Naive thymus-derived CD8-positive, alpha-beta T cell (primary cell): Measurements from ENCODE around the gene MAPK7. TPM values are rescaled to one million over a fixed set of nuclear protein-coding genes. Genes with fewer than 3 reads are reported as not detected.
"Not testable (repeated sequence)": the region's sequence is repeated elsewhere in the genome, so short reads cannot be mapped to it uniquely, and the experiment has no call there.

Experiments
- ATAC-seq, 2 donors: fragments of 150-1000 bp; cut with Tn5 transposase in 1 of 2; sonication (Bioruptor Pico), chemical (Tn5 transposase) in 1 of 2; 1 replicate in 1 of 2; 2 replicates in 1 of 2; pipeline ENCODE4 v1.10.0; 2021; ENCODE audit warnings: mild to moderate bottlenecking in 2 of 2, moderate library complexity in 2 of 2
- POLR2A ChIA-PET: fragments of 350-600 bp; sonication (Branson Sonifier 250); formaldehyde crosslinking; loops from one replicate; lab custom pipeline; 2021; ENCODE audit warnings: antibody characterized with exemption; lab: Charles Lee
- DNase-seq, 10 donors: peaks; one replicate each; pipeline versions ENCODE4 v3.0.0 to v3.0.0-alpha.2; 2020 to 2022
- H3K27ac Mint-ChIP-seq, 10 donors: one replicate each; pipeline ENCODE4 v1.8.0; 2020 to 2022; ENCODE audit warnings: mild to moderate bottlenecking in 10 of 10, mixed read lengths in 10 of 10, moderate library complexity in 4 of 10, inconsistent platforms in 1 of 10
- H3K27me3 Mint-ChIP-seq, 5 donors: one replicate each; pipeline ENCODE4 v1.8.0; 2021 to 2022; ENCODE audit warnings: mixed read lengths in 5 of 5
- H3K36me3 Mint-ChIP-seq, 3 donors: one replicate each; pipeline ENCODE4 v1.8.0; 2020 to 2022; ENCODE audit warnings: mixed read lengths in 3 of 3, mild to moderate bottlenecking in 2 of 3, inconsistent platforms in 1 of 3
- H3K4me1 Mint-ChIP-seq, 4 donors: one replicate each; pipeline ENCODE4 v1.8.0; 2021 to 2022; ENCODE audit warnings: mixed read lengths in 4 of 4
- H3K4me3 Mint-ChIP-seq, 10 donors: one replicate each; pipeline ENCODE4 v1.8.0; 2020 to 2022; ENCODE audit warnings: mild to moderate bottlenecking in 10 of 10, mixed read lengths in 10 of 10, moderate library complexity in 6 of 10, inconsistent platforms in 1 of 10
- H3K9me3 Mint-ChIP-seq, 9 donors: one replicate each; pipeline ENCODE4 v1.8.0; 2020 to 2022; ENCODE audit warnings: mixed read lengths in 9 of 9, mild to moderate bottlenecking in 3 of 9, inconsistent platforms in 1 of 9, moderate library complexity in 1 of 9
- polyA plus RNA-seq, 3 donors: library from polyadenylated mRNA; unstranded; fragments of 300-500 nt; fragmentation: Illumina TruSeq; gene quantifications; one replicate each; pipeline ENCODE4 v1.2.3, GENCODE V29; 2021
- total RNA-seq, 8 experiments: library from RNA in 2 of 8; stranded (reverse) in 2 of 8; gene quantifications; one replicate each; pipeline ENCODE4 v1.2.3 and lab custom pipeline; 2021 to 2026

Gene MAPK7
- total and polyA plus RNA-seq, 5 experiments from 2014 or later = 2.9 to 22.2 (median 7.7) TPM

DNA sequence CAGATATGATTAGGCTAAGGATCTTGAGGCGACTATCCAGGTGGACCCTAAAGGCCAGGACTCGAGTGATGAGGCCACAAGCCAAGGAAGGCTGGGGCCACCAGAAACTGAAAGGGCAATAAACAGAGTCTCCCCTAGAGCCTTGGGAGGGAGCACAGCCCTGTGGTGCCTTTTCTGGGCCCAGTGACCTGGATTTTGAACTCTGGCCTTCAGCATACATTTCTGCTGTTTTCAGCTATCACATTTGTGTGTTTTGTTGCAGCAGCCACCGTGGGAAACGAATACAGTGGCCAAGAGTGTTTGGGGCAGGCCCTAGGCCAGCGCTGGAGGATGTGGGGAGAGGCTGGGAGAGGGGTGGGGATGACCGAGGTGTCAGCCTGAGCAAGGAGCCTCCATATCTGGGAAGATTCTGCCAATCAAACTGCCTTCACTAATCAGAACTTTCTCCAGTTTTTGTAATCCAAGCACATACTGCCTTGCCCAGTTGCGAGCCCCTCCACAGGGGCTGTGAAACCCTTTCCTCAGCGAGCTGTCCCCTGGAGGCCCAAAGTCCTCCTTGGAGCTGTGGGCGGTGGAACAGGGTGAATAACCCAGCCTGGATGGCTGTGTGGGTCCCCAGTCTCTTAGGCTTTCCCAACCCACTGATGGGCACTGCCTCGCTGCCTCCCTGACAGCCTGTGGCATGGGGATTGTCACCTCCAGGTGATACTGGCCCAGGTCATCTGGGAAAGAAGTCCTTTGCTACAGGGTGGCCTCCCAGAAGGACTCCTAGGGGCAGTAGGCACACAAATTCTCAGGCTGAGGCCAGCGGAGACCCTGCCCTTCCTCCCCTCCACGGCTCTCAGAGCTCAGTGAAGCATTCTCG lies 32.6 kb upstream of the MAPK7 start:
- Mint-ChIP-seq H3K27me3 (peaks cover 13 to 25% (median 15%) of the 10 kb centered on the region in 5 donors), H3K27ac (no peak overlapping the region), H3K4me3 (no peak overlapping the region), H3K36me3 (no peaks in the 10 kb centered on the region), H3K9me3 (no peaks in the 10 kb centered on the region), H3K4me1 (no peaks in the 10 kb centered on the region)
- DNase-seq (peak in 1 of 10 donors; percentile 15), ATAC-seq (no peak)
- POLR2A ChIA-PET = no interaction called here

DNA sequence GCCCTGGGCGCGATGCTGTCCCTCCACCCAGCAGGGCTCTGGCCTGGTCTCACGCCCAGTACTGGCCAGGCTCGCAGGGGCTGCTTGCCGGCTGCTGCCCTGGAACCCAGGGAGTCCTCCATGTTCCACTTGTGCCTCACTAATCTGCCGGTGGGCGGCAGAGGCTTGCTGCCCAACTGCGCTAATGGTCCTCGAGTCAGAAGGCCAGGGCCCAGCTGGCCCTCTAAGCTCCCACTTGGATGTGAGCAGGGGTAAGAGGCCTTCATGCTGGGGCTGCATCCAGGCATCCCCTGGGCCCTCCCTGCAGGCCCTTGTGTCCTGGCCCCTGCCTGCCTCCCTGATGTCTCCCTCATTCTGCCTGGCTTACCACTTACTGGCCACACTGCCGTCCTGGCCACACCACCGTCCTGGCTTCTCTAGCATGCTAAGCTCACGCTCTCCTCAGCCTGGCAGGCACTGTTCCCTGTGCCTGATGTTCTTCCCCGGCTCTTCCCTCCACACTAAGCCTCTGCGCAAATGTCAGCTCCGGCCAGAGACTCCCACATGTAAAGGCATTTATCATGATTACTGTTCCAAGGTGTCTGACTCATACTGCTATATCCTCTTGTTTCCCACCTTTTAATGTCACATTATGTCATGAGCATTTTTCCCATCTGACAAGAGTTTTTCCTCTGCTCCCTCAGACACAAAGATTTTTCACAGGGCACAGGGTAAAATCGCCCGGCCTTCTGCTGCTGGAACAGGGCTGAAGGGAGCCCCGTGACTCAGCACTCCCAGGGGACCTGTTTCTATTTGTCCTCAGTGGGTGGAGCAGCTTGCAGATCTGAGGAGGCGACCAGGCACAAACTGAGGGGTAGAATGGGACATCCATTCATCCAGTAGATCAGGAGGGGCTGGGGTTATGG lies 31.7 kb upstream of the MAPK7 start:
- peaks cover 6 to 16% (median 10%) of the 10 kb centered on the region in 5 donors for H3K27me3 Mint-ChIP-seq
- H3K9me3 Mint-ChIP-seq = no peaks in the 10 kb centered on the region
- no peak overlapping the region for H3K27ac Mint-ChIP-seq
- no peaks in the 10 kb centered on the region for H3K36me3 Mint-ChIP-seq
- POLR2A ChIA-PET = no interaction called here
- H3K4me1 Mint-ChIP-seq = no peaks in the 10 kb centered on the region
- no peak overlapping the region for H3K4me3 Mint-ChIP-seq
- ATAC-seq (no peak), DNase-seq (peak in 1 of 10 donors; percentile 23)

DNA sequence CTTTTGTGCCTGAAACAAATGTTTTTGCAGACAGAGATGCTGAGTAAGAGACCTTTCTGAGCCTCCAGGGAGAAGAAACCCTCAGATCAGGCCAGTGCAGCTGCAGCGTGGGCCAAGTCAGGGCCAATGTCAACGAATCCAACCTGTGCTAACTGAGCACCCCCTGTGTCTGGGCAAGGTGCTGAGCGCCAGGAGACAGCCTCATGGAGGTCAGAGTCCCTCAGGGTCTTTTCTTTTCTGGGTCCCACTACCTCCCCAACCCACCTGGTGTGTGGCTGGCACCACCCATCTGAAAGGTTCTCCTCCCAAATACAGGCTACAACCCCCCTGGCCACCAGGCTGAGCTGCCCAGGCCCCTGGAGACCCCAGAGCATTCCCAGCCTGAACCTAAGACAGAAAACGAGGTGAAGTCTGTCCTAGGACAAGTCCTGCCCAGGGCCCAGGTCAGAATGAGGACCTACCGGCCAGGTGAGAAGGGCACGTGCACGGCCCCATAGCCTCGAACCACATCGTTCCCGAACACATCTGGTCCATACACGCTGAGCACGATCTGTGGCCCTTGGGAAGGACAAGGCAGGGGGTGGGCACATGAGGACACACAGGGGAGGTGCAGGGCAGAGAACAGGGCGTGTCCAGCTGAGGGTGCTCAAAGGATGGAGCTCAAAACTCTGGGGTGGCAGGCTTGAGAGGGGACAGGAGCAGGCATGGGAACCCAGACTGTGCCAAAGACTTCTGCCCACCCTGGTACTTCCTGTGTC lies 30.8 kb upstream of the MAPK7 start:
- peak in 2 of 10 donors; percentile 9 to 57 for DNase-seq
- Mint-ChIP-seq H3K4me1 (no peaks in the 10 kb centered on the region), H3K27me3 (peaks cover 0 to 9% (median 4%) of the 10 kb centered on the region in 5 donors), H3K9me3 (no peaks in the 10 kb centered on the region), H3K36me3 (no peaks in the 10 kb centered on the region), H3K27ac (no peak overlapping the region), H3K4me3 (no peak overlapping the region)
- POLR2A ChIA-PET = no interaction called here
- ATAC-seq = no peak

DNA sequence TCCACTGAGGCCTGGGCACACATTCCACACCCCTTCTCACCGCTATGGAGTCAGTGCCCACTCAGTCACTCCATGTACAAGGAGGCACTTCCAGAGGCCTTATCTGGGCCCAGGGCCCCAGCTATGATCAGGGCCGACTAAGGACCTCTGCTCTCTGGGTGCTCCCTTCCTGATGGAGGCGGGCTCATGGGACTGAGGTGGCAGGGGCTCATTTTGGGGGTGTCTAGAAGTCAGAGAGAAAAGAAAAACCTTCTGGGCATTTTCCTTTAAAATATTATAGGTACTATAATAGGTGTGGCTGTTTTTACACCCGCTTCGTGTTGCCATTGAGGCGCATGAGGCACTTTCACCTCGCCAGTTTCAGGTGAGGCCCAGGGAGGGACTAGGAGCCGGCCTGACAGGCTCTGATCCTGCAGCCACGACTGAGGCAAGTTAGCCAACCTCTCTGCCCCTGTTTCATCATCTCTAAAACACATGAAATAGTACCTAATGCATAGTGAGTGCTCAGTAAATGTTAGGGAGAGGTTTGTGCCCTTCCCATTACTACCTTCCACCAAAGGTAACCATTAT lies 30.1 kb upstream of the MAPK7 start:
- Mint-ChIP-seq H3K9me3 (no peaks in the 10 kb centered on the region), H3K36me3 (no peaks in the 10 kb centered on the region), H3K4me1 (no peaks in the 10 kb centered on the region), H3K4me3 (no peak overlapping the region), H3K27me3 (peaks cover 0 to 9% (median under 1%) of the 10 kb centered on the region in 5 donors), H3K27ac (no peak overlapping the region)
- POLR2A ChIA-PET = no interaction called here
- DNase-seq (no peak), ATAC-seq (no peak)

DNA sequence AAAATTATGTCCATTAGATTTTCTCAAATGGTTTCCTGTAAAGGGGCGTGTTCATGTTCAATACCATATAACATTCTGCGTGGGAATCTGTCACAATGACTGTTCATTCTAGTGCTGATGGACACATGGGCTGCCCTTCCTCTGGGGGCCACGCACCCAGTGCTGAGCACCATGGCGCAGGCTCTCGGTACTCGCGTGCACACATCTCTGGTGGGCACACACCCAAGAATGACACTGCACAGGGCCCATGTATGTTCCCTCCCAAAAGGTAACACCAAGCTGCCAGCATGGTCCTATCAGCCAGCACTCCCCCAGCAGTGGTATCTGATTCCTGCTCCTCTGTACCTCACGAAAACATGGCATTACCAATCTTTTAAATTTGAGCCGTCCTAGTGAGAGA lies 29.5 kb upstream of the MAPK7 start:
- Mint-ChIP-seq H3K27me3 (peaks cover 0 to 9% (median under 1%) of the 10 kb centered on the region in 5 donors), H3K36me3 (no peaks in the 10 kb centered on the region), H3K9me3 (no peaks in the 10 kb centered on the region), H3K27ac (no peak overlapping the region), H3K4me3 (no peak overlapping the region), H3K4me1 (no peaks in the 10 kb centered on the region)
- DNase-seq = peak in 1 of 10 donors; percentile 45
- POLR2A ChIA-PET = interaction anchor here (0.7 kb wide), 1 partner anchor 63 kb away, joined by 3 read pairs; no protein-coding TSS in a partner anchor
- no peak for ATAC-seq

DNA sequence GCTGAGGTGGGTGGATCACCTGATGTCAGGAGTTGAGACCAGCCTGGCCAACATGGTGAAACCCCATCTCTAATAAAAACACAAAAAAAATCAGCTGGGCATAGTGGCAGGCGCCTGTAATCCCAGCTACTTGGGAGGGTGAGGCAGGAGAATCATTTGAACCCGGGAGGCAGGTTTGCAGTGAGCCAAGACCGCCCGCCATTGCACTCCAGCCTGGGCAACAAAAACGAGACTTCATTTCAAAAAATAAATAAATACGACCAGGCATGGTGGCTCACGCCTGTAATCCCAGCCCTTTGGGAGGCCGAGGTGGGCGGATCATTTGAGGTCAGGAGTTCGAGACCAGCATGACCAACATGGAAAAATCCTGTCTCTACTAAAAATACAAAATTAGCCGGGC lies 24.9 kb upstream of the MAPK7 start:
- H3K4me1 Mint-ChIP-seq, ATAC-seq, H3K4me3 Mint-ChIP-seq, H3K27ac Mint-ChIP-seq, DNase-seq, POLR2A ChIA-PET, H3K36me3 Mint-ChIP-seq, H3K9me3 Mint-ChIP-seq: not testable (repeated sequence)
- H3K27me3 Mint-ChIP-seq = peaks cover 9 to 30% (median 22%) of the 10 kb centered on the region in 5 donors

DNA sequence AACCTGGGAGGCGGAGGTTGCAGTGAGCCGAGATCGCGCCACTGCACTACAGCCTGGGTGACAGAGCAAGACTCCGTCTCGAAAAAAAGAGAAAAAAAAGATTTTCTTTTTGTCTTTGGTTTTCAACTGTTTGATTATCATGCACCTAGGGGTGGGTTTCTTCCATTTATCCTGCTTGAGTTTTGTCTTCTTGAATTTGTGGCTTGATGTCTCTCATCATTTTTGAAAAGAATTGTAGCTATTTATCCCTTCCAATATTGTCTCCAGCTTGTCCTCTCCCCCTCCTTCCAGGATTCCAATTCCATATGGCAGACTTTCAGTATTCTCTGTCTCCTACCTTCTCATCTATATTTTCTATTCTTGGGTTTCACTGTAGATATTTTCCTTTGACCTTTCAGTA lies 23.6 kb upstream of the MAPK7 start:
- H3K9me3 Mint-ChIP-seq = no peaks in the 10 kb centered on the region
- no peak for ATAC-seq
- H3K4me3 Mint-ChIP-seq = no peak overlapping the region
- no peaks in the 10 kb centered on the region for H3K4me1 Mint-ChIP-seq
- no peak overlapping the region for H3K27ac Mint-ChIP-seq
- POLR2A ChIA-PET = no interaction called here
- peaks cover 14 to 44% (median 28%) of the 10 kb centered on the region in 5 donors for H3K27me3 Mint-ChIP-seq
- no peak for DNase-seq
- H3K36me3 Mint-ChIP-seq = peaks cover 0 to 2% (median 0%) of the 10 kb centered on the region in 3 donors

DNA sequence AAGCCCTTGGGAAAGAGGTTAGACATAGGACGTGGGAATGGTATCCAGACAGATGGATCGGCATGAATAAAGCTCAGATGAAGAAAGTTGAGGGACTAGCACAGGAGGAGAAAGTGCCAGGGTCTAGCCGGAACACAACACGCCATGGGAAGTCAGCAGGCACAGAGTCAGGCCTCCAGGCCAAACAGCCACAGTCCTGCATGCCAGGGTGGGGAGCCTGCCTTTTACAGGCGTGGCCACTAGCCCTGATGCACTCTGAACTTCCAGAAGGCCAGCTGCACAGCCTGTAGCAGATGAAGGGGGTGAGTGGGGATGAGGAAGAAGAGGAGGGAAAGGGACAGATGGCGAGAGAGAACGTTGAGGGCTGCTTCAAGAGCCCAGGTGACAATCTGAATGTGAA lies 20.9 kb upstream of the MAPK7 start:
- H3K4me1 Mint-ChIP-seq = peaks cover 0 to 7% (median 5%) of the 10 kb centered on the region in 4 donors
- ATAC-seq (no peak), DNase-seq (peak in 1 of 10 donors; percentile 31)
- POLR2A ChIA-PET = interaction anchor here (1.0 kb wide), 1 partner anchor 16 kb away, joined by 3 read pairs; no protein-coding TSS in a partner anchor
- H3K36me3 Mint-ChIP-seq = peaks cover 0 to 2% (median 0%) of the 10 kb centered on the region in 3 donors
- peaks cover 15 to 62% (median 34%) of the 10 kb centered on the region in 5 donors for H3K27me3 Mint-ChIP-seq
- H3K4me3 Mint-ChIP-seq = peak overlapping the region in 1 of 10 donors; percentile 66
- no peak overlapping the region for H3K27ac Mint-ChIP-seq
- H3K9me3 Mint-ChIP-seq = no peaks in the 10 kb centered on the region

DNA sequence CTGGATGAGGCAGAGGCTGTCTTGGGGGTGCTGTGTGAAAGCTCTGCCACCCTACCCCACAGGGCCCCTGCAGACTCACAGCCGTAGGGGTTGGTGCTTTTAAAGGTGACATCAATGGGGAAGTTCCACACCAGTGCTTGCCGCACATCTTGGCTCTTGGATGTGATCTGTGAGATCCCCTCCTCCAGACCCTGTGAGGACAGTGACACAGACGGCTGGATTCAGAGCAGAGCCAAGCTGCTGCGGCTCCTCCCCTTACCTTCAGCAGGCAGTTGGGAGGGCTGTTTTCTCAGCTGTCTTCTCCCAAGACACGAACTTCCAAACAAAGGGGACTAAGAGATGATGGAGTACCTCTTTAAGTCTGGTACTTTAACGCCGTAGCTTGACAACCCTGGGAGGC lies 20.5 kb upstream of the MAPK7 start:
- ATAC-seq (no peak), DNase-seq (peak in 1 of 10 donors; percentile 14)
- POLR2A ChIA-PET = interaction anchor here (1.0 kb wide), 1 partner anchor 17 kb away, joined by 3 read pairs; no protein-coding TSS in a partner anchor
- Mint-ChIP-seq H3K9me3 (peaks cover 0 to 2% (median 0%) of the 10 kb centered on the region in 9 donors), H3K36me3 (peaks cover 0 to 2% (median 0%) of the 10 kb centered on the region in 3 donors), H3K27me3 (peaks cover 15 to 62% (median 34%) of the 10 kb centered on the region in 5 donors), H3K4me3 (no peak overlapping the region), H3K4me1 (peaks cover 2 to 8% (median 5%) of the 10 kb centered on the region in 4 donors), H3K27ac (no peak overlapping the region)

DNA sequence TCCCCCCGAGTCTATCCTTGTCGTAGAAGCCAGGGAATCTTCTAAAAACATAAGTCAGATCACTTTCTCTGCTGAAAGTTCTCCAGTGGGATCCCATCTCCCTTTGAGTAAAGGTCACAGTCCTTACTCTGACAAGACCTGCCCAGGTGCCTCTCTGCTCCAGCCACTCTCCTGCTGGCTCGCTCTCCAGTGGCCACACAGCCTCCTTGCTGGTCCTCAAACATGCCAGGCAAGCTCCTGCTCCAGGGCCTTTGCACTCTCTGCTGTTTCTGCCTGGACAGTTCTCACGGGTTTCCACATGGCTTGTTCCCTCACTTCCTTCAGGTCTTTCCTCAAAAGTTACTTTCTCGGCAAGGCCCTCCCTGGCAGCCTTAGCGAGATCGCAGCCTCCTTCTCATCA lies 19.1 kb upstream of the MAPK7 start:
- no peak for ATAC-seq
- H3K27ac Mint-ChIP-seq = peak overlapping the region in 1 of 10 donors; percentile 23
- peak in 1 of 10 donors; percentile 11 for DNase-seq
- peaks cover 13 to 58% (median 30%) of the 10 kb centered on the region in 5 donors for H3K27me3 Mint-ChIP-seq
- POLR2A ChIA-PET = no interaction called here
- H3K9me3 Mint-ChIP-seq = peaks cover 0 to 2% (median 0%) of the 10 kb centered on the region in 9 donors
- peaks cover 0 to 2% (median 0%) of the 10 kb centered on the region in 3 donors for H3K36me3 Mint-ChIP-seq
- no peak overlapping the region for H3K4me3 Mint-ChIP-seq
- peaks cover 3 to 15% (median 7%) of the 10 kb centered on the region in 4 donors for H3K4me1 Mint-ChIP-seq

DNA sequence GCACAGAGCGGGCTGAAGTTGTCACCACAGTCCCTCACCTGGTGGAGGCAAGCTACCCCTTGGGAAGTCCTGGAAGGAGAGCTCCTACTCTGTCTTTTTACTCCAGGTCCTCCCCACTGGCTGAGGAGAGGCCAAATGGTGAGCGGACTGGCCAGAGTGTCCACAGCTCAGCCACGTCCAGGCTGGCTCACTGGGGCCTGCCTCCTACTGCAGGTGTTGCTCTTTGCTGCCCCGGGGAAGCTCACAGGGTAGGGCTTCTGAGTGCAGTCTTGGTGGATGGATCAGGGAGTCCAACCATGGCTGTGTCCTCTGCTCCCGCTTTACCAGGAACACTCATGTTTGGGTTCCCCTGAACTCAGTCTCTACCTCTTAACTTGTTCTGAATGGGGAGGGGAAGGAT lies 18.4 kb upstream of the MAPK7 start:
- POLR2A ChIA-PET = no interaction called here
- DNase-seq (peak in 1 of 10 donors; percentile 60), ATAC-seq (no peak)
- H3K27me3 Mint-ChIP-seq = peaks cover 13 to 51% (median 27%) of the 10 kb centered on the region in 5 donors
- H3K4me3 Mint-ChIP-seq = no peak overlapping the region
- no peak overlapping the region for H3K27ac Mint-ChIP-seq
- H3K4me1 Mint-ChIP-seq = peaks cover 3 to 15% (median 7%) of the 10 kb centered on the region in 4 donors
- H3K36me3 Mint-ChIP-seq = peaks cover 0 to 2% (median 0%) of the 10 kb centered on the region in 3 donors
- peaks cover 0 to 2% (median 0%) of the 10 kb centered on the region in 9 donors for H3K9me3 Mint-ChIP-seq
